Ovary (tissue), 3 donors: ENCODE results near the gene HSPH1.

Experiments used
- POLR2A ChIP-seq: fragments of 450-650 bp; IDR thresholded peaks from one replicate; pipeline ENCODE4 v1.6.1; 2017; ENCODE audit warnings: antibody characterized with exemption, mild to moderate bottlenecking, moderate library complexity
- TF ChIP-seq, protein P1 (sequence below), 3 donors: fragments of 450-650 bp in 2 of 3; fragments of 200-600 bp in 1 of 3; IDR thresholded peaks; one replicate each; pipeline versions ENCODE4 v1.5.1 to v1.8.0; 2016 to 2022; ENCODE audit warnings: antibody characterized with exemption in 3 of 3, mild to moderate bottlenecking in 1 of 3
- donor health status: DM: no; HTN: no; CAD: no.

DNA sequence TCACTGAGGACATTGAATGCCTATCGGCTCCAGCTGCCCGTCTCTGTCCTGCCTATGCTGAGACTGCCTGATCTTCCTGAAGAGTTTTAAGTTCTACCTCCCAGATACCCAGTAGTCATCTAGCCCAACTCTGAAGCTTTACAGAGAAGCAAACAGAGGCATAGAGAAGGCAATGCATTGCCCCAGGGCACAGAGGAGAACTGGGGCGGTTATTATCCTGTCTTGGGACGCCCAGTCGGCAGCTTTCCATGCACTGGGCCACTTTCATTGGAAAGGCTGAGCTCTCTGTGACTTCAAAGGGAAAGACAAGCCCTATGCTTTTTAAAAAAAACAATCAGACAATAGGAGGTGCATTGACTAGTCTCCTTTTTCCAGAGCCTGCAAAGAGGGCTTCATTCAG is 71.6 kb downstream of the HSPH1 start:
- TF ChIP-seq, protein P1, sequence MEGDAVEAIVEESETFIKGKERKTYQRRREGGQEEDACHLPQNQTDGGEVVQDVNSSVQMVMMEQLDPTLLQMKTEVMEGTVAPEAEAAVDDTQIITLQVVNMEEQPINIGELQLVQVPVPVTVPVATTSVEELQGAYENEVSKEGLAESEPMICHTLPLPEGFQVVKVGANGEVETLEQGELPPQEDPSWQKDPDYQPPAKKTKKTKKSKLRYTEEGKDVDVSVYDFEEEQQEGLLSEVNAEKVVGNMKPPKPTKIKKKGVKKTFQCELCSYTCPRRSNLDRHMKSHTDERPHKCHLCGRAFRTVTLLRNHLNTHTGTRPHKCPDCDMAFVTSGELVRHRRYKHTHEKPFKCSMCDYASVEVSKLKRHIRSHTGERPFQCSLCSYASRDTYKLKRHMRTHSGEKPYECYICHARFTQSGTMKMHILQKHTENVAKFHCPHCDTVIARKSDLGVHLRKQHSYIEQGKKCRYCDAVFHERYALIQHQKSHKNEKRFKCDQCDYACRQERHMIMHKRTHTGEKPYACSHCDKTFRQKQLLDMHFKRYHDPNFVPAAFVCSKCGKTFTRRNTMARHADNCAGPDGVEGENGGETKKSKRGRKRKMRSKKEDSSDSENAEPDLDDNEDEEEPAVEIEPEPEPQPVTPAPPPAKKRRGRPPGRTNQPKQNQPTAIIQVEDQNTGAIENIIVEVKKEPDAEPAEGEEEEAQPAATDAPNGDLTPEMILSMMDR (IDR thresholded peaks at IDR 0.05) = no peak
- TF ChIP-seq POLR2A = no peak
